Measurements from ENCODE around the gene CAPN13. TPM values are rescaled to one million over a fixed set of nuclear protein-coding genes. Genes with fewer than 3 reads are reported as not detected.

The CAPN13 gene
- total and polyA plus RNA-seq, 2 donors (not counting 3 experiments of a cell fraction or from before 2014, with no cell fraction given): not detected

DNA sequence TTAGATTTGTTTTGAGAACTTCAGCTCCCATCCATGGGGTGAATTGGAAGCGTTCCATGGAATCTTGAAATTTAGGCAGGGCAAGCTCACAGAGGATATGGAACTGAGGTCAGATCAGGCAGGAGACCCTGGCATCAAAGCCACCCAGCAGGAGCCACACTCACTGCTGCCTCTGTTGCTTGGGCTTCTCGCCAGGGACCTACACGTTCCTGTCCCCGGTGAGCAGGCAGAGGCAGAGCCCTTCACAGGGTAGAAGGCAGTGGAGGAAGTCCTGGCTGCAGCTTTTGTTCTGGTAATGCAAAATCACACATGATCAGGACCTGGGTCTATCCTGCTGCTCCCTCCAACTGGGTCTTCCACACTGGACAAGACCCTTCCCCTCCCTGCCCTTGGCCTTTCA, 42.1 kb downstream of the CAPN13 start:
- intact Hi-C loops (cut with micrococcal nuclease): no loop called here
- H3K79me2 ChIP-seq (ENCODE audit: control insufficient read depth, insufficient read depth, low read length): no peaks in the 10 kb centered on the region
- no peak overlapping the region for H3K27ac ChIP-seq (ENCODE audit: insufficient read depth, low read depth, low read length)
- no peaks in the 10 kb centered on the region for H3K9me1 ChIP-seq (replicated peaks; ENCODE audit: control insufficient read depth, extremely low read depth, insufficient read depth, low read length)
- no peak overlapping the region for H3K4me3 ChIP-seq (replicated peaks in 1 of 3; ENCODE audit: insufficient read depth in 1 of 3, low read depth in 1 of 3, low read length in 3 of 3)
- no peak overlapping the region for H3K9ac ChIP-seq (replicated peaks; ENCODE audit: extremely low read depth, insufficient read depth, low read length)
- POLR2A ChIA-PET: no interaction called here
- no peak overlapping the region for H2AFZ ChIP-seq (ENCODE audit: low read depth, low read length)
- dilution Hi-C loops (cut with MboI; ENCODE audit: extremely low pct_ligation_motif_present, low sequenced_read_pairs): no loop called here
- FAIRE-seq (no peak), DNase-seq (ENCODE audit: low read depth, low spot score) (no peak)
- no peak overlapping the region for H3K4me2 ChIP-seq (ENCODE audit: insufficient read depth, low read length)
- H3K4me1 ChIP-seq (ENCODE audit: control insufficient read depth, extremely low read depth, insufficient read depth, low read length): no peaks in the 10 kb centered on the region
- TF ChIP-seq MYC (IDR thresholded peaks at IDR 0.05; ENCODE audit: low read depth, low read length): no peak
- TF ChIP-seq POLR2AphosphoS5 (IDR thresholded peaks at IDR 0.05; ENCODE audit: insufficient read depth, low read depth, low read length): no peak
- TF ChIP-seq, protein P1, sequence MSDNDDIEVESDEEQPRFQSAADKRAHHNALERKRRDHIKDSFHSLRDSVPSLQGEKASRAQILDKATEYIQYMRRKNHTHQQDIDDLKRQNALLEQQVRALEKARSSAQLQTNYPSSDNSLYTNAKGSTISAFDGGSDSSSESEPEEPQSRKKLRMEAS (IDR thresholded peaks at IDR 0.05; ENCODE audit: insufficient read depth, insufficient read length): no peak
- no peak for TF ChIP-seq EZH2 (IDR thresholded peaks at IDR 0.05; ENCODE audit: borderline replicate concordance, low read depth, low read length, severe bottlenecking)
- TF ChIP-seq JUN (IDR thresholded peaks at IDR 0.05; ENCODE audit: borderline replicate concordance, insufficient read depth, insufficient read length, low read depth): no peak
- TF ChIP-seq FOS (IDR thresholded peaks at IDR 0.05; ENCODE audit: borderline replicate concordance, insufficient read depth, low read length): no peak
- TF ChIP-seq GATA2 (IDR thresholded peaks at IDR 0.05; ENCODE audit: insufficient read depth, insufficient read length, low read depth, low read length): no peak
- TF ChIP-seq POLR2A (IDR thresholded peaks at IDR 0.05; ENCODE audit: low read depth, low read length): no peak
- TF ChIP-seq, protein P2, sequence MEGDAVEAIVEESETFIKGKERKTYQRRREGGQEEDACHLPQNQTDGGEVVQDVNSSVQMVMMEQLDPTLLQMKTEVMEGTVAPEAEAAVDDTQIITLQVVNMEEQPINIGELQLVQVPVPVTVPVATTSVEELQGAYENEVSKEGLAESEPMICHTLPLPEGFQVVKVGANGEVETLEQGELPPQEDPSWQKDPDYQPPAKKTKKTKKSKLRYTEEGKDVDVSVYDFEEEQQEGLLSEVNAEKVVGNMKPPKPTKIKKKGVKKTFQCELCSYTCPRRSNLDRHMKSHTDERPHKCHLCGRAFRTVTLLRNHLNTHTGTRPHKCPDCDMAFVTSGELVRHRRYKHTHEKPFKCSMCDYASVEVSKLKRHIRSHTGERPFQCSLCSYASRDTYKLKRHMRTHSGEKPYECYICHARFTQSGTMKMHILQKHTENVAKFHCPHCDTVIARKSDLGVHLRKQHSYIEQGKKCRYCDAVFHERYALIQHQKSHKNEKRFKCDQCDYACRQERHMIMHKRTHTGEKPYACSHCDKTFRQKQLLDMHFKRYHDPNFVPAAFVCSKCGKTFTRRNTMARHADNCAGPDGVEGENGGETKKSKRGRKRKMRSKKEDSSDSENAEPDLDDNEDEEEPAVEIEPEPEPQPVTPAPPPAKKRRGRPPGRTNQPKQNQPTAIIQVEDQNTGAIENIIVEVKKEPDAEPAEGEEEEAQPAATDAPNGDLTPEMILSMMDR (IDR thresholded peaks at IDR 0.05; ENCODE audit: extremely low read depth in 1 of 2, insufficient read depth in 1 of 2, low read depth in 1 of 2, low read length in 2 of 2): no peak
- H3K27me3 ChIP-seq (ENCODE audit: control insufficient read depth in 2 of 2, insufficient read depth in 2 of 2, low read length in 2 of 2): no peaks in the 10 kb centered on the region
- H4K20me1 ChIP-seq (replicated peaks; ENCODE audit: control insufficient read depth, extremely low read depth, insufficient read depth, low read length): no peaks in the 10 kb centered on the region
- CTCF ChIA-PET: no interaction called here
- H3K36me3 ChIP-seq (ENCODE audit: control insufficient read depth in 2 of 2, extremely low read depth in 1 of 2, insufficient read depth in 2 of 2, low read length in 2 of 2): no peaks in the 10 kb centered on the region
- no peaks in the 10 kb centered on the region for H3K9me3 ChIP-seq (replicated peaks; ENCODE audit: control insufficient read depth, insufficient read depth, low read length)
- no TSS peak for BruUV-seq (replicated peaks)

Data from endothelial cell of umbilical vein (primary cell).